Ascending aorta (tissue), 2 donors: ENCODE results near the gene RRAS. TPM values are rescaled to one million over a fixed set of nuclear protein-coding genes. Genes with fewer than 3 reads are reported as not detected.

ENCODE experiments used
- DNase-seq, 2 donors: peaks; one replicate each; pipeline ENCODE4 v3.0.0-alpha.2; 2019; ENCODE audit warnings: low spot score in 2 of 2
- H3K27ac ChIP-seq, 2 donors: fragments of 200-600 bp; sonication (generic); one replicate each; pipeline ENCODE4 v1.5.1; 2016 to 2017; ENCODE audit warnings: mild to moderate bottlenecking in 1 of 2
- H3K27me3 ChIP-seq: fragments of 200-600 bp; sonication (generic); one replicate; pipeline ENCODE4 v1.5.1; 2017
- H3K36me3 ChIP-seq, 2 donors: fragments of 200-600 bp; sonication (generic); one replicate each; pipeline ENCODE4 v1.5.1; 2016
- H3K4me1 ChIP-seq, 2 donors: fragments of 200-600 bp; sonication (generic); one replicate each; pipeline ENCODE4 v1.5.1; 2016 to 2017; ENCODE audit warnings: mild to moderate bottlenecking in 1 of 2
- H3K4me3 ChIP-seq, 2 donors: fragments of 200-600 bp; sonication (generic); one replicate each; pipeline ENCODE4 v1.5.1; 2016 to 2017; ENCODE audit warnings: mild to moderate bottlenecking in 1 of 2
- H3K9me3 ChIP-seq, 2 donors: fragments of 200-600 bp; sonication (generic); one replicate each; pipeline ENCODE4 v1.5.1; 2016
- CTCF ChIP-seq, 3 experiments: fragments of 200-600 bp in 2 of 3; fragments of 450-650 bp in 1 of 3; sonication (generic) in 2 of 3; IDR thresholded peaks; one replicate each; pipeline ENCODE4 v1.5.1; 2016 to 2019; ENCODE audit warnings: antibody characterized with exemption in 3 of 3, mild to moderate bottlenecking in 1 of 3, moderate library complexity in 1 of 3
- intact Hi-C: fragments of 100-400 bp; cut with DNase I; formaldehyde crosslinking; loops from one replicate; pipeline ENCODE4 v1.15.1; 2023
- total RNA-seq: library from RNA; depleted of rRNA; stranded (reverse); fragments of >200 nt; gene quantifications from one replicate; pipeline ENCODE4 v1.1.0, GENCODE V29; 2016

The RRAS gene
- total RNA-seq, 1 donor from 2014 or later = 161 TPM

GRCh38 chr19:49593233-49594113, 46.5 kb downstream of the RRAS start:
- peaks cover 2 to 12% of the 10 kb centered on the region in 2 donors for H3K4me1 ChIP-seq
- peak overlapping the region; percentile 82 to 87 for H3K27ac ChIP-seq
- peak overlapping the region; percentile 81 to 91 for H3K4me3 ChIP-seq
- H3K27me3 ChIP-seq = no peaks in the 10 kb centered on the region
- peaks cover 39 to 43% of the 10 kb centered on the region in 2 donors for H3K36me3 ChIP-seq
- intact Hi-C loops = loop anchor here (1.0 to 5.0 kb wide), 4 partner anchors 47 to 274 kb away; partner anchors contain the start of genes AP2A1, DKKL1, PNKP and RRAS
- no peak for TF ChIP-seq CTCF (IDR thresholded peaks at IDR 0.05)
- no peaks in the 10 kb centered on the region for H3K9me3 ChIP-seq
- DNase-seq = peak; percentile 81 to 97

GRCh38 chr19:49592486-49593232, 47.3 kb downstream of the RRAS start:
- no peaks in the 10 kb centered on the region for H3K9me3 ChIP-seq
- H3K4me3 ChIP-seq = peak overlapping the region; percentile 81 to 91
- no peak for DNase-seq
- peaks cover 2 to 12% of the 10 kb centered on the region in 2 donors for H3K4me1 ChIP-seq
- no peak for TF ChIP-seq CTCF (IDR thresholded peaks at IDR 0.05)
- peak overlapping the region; percentile 82 to 87 for H3K27ac ChIP-seq
- H3K27me3 ChIP-seq = no peaks in the 10 kb centered on the region
- H3K36me3 ChIP-seq = peaks cover 37% of the 10 kb centered on the region in 2 donors
- intact Hi-C loops = loop anchor here (1.0 to 5.0 kb wide), 4 partner anchors 48 to 275 kb away; partner anchors contain the start of genes AP2A1, DKKL1, PNKP and RRAS

GRCh38 chr19:49591731-49592485, 48.0 kb downstream of the RRAS start:
- peaks cover 2 to 12% of the 10 kb centered on the region in 2 donors for H3K4me1 ChIP-seq
- peak overlapping the region; percentile 82 to 87 for H3K27ac ChIP-seq
- no peaks in the 10 kb centered on the region for H3K9me3 ChIP-seq
- no peak for TF ChIP-seq CTCF (IDR thresholded peaks at IDR 0.05)
- peak overlapping the region; percentile 81 to 91 for H3K4me3 ChIP-seq
- no peak for DNase-seq
- H3K27me3 ChIP-seq = no peaks in the 10 kb centered on the region
- intact Hi-C loops = loop anchor here (2.0 to 5.0 kb wide), 4 partner anchors 85 to 275 kb away; partner anchors contain the start of genes AP2A1, DKKL1, PNKP and PRMT1
- H3K36me3 ChIP-seq = peaks cover 29% of the 10 kb centered on the region in 2 donors

GRCh38 chr19:49590971-49591730, 48.8 kb downstream of the RRAS start, which contains the start of gene PRR12:
TSS of gene PRR12 (plus strand) at chr19:49591182. CDS start at chr19:49591655, 473 bp downstream.
- Histone ChIP-seq H3K9me3 (no peaks in the 10 kb centered on the region), H3K27ac (peak within 1 kb of the TSS; percentile 82 to 87), H3K4me1 (peaks cover 2 to 12% of the 10 kb centered on the region in 2 donors), H3K4me3 (peak within 1 kb of the TSS; percentile 81 to 91), H3K36me3 (peaks cover 21 to 22% of the 10 kb centered on the region in 2 donors), H3K27me3 (no peaks in the 10 kb centered on the region)
- TF ChIP-seq CTCF (IDR thresholded peaks at IDR 0.05) = no peak
- no peak for DNase-seq
- intact Hi-C loops = loop anchor here (1.0 to 5.0 kb wide), 5 partner anchors 73 to 276 kb away; partner anchors contain the start of genes AP2A1, DKKL1, PNKP and PRMT1
